H1 (cell line): ENCODE measurements around the gene AIMP1. TPM values are rescaled to one million over a fixed set of nuclear protein-coding genes. Genes with fewer than 3 reads are reported as not detected.

Source experiments
- FOSL1 ChIP-seq: IDR thresholded peaks from 2 replicates; pipeline ENCODE4 v1.6.1; 2011; ENCODE audit warnings: mild to moderate bottlenecking, low read depth, low read length, moderate library complexity; ENCODE audit not compliant: insufficient read depth
- NANOG ChIP-seq: IDR thresholded peaks from 2 replicates; pipeline ENCODE4 v1.6.1; 2011; ENCODE audit warnings: low read length, low read depth, mild to moderate bottlenecking, inconsistent platforms; ENCODE audit not compliant: insufficient read depth, poor library complexity, severe bottlenecking
- RAD21 ChIP-seq, 2 experiments: IDR thresholded peaks in 1 of 2; conservative IDR thresholded peaks in 1 of 2; 2 replicates each; pipeline ENCODE4 v1.6.1; 2011; ENCODE audit warnings: low read depth in 2 of 2, low read length in 2 of 2, improper control_type of control experiment in 1 of 2, inconsistent platforms in 1 of 2, mild to moderate bottlenecking in 1 of 2, moderate library complexity in 1 of 2
- SAP30 ChIP-seq: fragments of 300-600 bp; sonication (generic); IDR thresholded peaks from 2 replicates; pipeline ENCODE4 v1.7.1; 2012; ENCODE audit warnings: low read length, moderate library complexity, mild to moderate bottlenecking, inconsistent platforms; ENCODE audit not compliant: insufficient read depth, insufficient replicate concordance
- SP4 ChIP-seq: IDR thresholded peaks from 2 replicates; pipeline ENCODE4 v1.6.1; 2012; ENCODE audit warnings: low read length, inconsistent platforms
- TAF1 ChIP-seq: IDR thresholded peaks from 2 replicates; pipeline ENCODE4 v1.6.1; 2011; ENCODE audit warnings: mild to moderate bottlenecking, low read depth, low read length
- ZNF274 ChIP-seq: IDR thresholded peaks from 2 replicates; pipeline ENCODE4 v1.7.0; 2012; ENCODE audit warnings: low read length, borderline replicate concordance; ENCODE audit errors: extremely low read depth
- polyA plus RNA-seq, 7 experiments: library from polyadenylated mRNA; depleted of rRNA in 3 of 7; stranded (reverse) in 5 of 7; unstranded in 2 of 7; fragments of >200 nt in 5 of 7; fragments of 200-250 nt in 2 of 7; gene quantifications; 1 replicate in 5 of 7; 2 replicates in 1 of 7; 4 replicates in 1 of 7; pipeline versions ENCODE4 v1.2.1 to v1.2.3, GENCODE V29; 2011 to 2013; ENCODE audit warnings: missing spikeins in 2 of 7, mixed read lengths in 2 of 7
- total RNA-seq: library from RNA; stranded (reverse); fragmentation: NEBNext Ultra II Directional; extraction: Animal tissue kit (Norgen Biotek cat#: 25700); gene quantifications from 2 replicates; pipeline ENCODE4 v1.2.1, GENCODE V29; 2021
- TF ChIP-seq, protein P1 (sequence below): fragments of 300-600 bp; sonication (generic); IDR thresholded peaks from 2 replicates; pipeline ENCODE4 v1.7.1; 2012; ENCODE audit warnings: low read length, moderate library complexity, mild to moderate bottlenecking, inconsistent platforms; ENCODE audit not compliant: insufficient replicate concordance

The AIMP1 gene
- total and polyA plus RNA-seq, 2 of the 8 experiments (the other 6 are each of a cell fraction or from before 2014, with no cell fraction given) = 7.9 to 54.6 TPM

DNA sequence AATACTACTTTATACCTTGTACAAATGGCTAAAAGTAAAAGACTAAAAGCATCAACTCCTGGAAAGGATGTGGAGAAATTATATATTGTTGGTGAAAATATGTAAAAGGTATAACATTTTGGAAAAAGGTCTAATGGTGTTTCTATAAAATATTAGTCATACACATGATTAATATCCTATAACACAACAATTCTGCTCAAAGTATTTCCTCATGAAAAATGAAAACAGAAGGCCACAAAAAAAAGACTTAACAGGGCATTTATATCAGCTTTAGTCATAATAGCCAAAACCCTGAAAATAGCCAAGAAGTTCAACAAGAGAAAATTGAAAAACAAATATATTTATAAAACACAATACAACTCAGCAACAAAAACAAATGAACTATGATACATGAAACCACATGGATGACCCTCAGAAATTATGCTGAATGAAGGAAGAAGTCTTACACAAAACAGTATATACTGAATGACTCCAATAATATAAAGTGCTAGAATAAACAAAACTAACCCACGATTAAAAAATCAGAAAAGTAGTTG lies 39.1 kb upstream of the AIMP1 start (continued):
- TF ChIP-seq, protein P1, sequence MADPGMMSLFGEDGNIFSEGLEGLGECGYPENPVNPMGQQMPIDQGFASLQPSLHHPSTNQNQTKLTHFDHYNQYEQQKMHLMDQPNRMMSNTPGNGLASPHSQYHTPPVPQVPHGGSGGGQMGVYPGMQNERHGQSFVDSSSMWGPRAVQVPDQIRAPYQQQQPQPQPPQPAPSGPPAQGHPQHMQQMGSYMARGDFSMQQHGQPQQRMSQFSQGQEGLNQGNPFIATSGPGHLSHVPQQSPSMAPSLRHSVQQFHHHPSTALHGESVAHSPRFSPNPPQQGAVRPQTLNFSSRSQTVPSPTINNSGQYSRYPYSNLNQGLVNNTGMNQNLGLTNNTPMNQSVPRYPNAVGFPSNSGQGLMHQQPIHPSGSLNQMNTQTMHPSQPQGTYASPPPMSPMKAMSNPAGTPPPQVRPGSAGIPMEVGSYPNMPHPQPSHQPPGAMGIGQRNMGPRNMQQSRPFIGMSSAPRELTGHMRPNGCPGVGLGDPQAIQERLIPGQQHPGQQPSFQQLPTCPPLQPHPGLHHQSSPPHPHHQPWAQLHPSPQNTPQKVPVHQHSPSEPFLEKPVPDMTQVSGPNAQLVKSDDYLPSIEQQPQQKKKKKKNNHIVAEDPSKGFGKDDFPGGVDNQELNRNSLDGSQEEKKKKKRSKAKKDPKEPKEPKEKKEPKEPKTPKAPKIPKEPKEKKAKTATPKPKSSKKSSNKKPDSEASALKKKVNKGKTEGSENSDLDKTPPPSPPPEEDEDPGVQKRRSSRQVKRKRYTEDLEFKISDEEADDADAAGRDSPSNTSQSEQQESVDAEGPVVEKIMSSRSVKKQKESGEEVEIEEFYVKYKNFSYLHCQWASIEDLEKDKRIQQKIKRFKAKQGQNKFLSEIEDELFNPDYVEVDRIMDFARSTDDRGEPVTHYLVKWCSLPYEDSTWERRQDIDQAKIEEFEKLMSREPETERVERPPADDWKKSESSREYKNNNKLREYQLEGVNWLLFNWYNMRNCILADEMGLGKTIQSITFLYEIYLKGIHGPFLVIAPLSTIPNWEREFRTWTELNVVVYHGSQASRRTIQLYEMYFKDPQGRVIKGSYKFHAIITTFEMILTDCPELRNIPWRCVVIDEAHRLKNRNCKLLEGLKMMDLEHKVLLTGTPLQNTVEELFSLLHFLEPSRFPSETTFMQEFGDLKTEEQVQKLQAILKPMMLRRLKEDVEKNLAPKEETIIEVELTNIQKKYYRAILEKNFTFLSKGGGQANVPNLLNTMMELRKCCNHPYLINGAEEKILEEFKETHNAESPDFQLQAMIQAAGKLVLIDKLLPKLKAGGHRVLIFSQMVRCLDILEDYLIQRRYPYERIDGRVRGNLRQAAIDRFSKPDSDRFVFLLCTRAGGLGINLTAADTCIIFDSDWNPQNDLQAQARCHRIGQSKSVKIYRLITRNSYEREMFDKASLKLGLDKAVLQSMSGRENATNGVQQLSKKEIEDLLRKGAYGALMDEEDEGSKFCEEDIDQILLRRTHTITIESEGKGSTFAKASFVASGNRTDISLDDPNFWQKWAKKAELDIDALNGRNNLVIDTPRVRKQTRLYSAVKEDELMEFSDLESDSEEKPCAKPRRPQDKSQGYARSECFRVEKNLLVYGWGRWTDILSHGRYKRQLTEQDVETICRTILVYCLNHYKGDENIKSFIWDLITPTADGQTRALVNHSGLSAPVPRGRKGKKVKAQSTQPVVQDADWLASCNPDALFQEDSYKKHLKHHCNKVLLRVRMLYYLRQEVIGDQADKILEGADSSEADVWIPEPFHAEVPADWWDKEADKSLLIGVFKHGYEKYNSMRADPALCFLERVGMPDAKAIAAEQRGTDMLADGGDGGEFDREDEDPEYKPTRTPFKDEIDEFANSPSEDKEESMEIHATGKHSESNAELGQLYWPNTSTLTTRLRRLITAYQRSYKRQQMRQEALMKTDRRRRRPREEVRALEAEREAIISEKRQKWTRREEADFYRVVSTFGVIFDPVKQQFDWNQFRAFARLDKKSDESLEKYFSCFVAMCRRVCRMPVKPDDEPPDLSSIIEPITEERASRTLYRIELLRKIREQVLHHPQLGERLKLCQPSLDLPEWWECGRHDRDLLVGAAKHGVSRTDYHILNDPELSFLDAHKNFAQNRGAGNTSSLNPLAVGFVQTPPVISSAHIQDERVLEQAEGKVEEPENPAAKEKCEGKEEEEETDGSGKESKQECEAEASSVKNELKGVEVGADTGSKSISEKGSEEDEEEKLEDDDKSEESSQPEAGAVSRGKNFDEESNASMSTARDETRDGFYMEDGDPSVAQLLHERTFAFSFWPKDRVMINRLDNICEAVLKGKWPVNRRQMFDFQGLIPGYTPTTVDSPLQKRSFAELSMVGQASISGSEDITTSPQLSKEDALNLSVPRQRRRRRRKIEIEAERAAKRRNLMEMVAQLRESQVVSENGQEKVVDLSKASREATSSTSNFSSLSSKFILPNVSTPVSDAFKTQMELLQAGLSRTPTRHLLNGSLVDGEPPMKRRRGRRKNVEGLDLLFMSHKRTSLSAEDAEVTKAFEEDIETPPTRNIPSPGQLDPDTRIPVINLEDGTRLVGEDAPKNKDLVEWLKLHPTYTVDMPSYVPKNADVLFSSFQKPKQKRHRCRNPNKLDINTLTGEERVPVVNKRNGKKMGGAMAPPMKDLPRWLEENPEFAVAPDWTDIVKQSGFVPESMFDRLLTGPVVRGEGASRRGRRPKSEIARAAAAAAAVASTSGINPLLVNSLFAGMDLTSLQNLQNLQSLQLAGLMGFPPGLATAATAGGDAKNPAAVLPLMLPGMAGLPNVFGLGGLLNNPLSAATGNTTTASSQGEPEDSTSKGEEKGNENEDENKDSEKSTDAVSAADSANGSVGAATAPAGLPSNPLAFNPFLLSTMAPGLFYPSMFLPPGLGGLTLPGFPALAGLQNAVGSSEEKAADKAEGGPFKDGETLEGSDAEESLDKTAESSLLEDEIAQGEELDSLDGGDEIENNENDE = no peak
- TF ChIP-seq RAD21 (IDR thresholded peaks at IDR 0.05 in 1 of 2, conservative IDR thresholded peaks at IDR 0.05 in 1 of 2; ENCODE audit: low read depth in 2 of 2, low read length in 2 of 2) (no peak), FOSL1 (no peak), SAP30 (no peak), SP4 (no peak), TAF1 (no peak), NANOG (no peak), ZNF274 (no peak)
